Measurements from ENCODE around the gene TLX1.

DNA sequence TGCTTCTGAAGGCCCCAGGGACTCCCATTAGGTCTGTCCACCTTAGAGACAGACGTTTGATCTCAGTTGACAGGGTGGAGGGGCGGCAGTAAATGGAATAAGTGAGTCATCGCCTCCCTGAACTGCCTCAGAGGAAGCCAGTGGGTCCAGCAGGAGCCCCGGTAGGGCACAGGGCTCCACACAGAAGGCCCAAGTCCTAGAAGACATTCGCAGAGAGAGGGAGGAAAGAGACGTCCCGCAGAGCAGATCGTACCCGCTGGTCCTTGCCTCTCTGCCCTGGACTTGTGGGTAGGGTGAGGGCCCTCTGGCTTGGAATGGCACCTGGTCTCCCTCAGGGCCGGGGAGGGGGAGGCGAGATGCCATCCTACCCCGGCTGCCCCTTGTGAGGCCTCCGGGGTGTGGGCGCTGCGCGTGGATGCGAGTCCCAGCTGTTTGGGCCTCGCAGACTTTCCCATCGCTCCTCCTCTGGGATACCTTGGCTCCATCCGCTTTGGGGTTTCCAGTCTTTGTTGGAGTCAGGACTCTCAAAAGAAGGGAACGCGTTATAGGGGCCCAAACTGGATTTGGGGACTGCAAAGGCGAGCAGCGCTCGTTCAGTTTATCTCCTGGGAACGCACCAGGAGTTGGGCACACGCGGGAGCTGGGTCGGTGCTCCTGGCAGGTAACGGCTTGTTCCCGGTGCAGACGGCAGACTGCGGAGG is 5.1 kb downstream of the TLX1 start:
- TF ChIP-seq, protein P1, sequence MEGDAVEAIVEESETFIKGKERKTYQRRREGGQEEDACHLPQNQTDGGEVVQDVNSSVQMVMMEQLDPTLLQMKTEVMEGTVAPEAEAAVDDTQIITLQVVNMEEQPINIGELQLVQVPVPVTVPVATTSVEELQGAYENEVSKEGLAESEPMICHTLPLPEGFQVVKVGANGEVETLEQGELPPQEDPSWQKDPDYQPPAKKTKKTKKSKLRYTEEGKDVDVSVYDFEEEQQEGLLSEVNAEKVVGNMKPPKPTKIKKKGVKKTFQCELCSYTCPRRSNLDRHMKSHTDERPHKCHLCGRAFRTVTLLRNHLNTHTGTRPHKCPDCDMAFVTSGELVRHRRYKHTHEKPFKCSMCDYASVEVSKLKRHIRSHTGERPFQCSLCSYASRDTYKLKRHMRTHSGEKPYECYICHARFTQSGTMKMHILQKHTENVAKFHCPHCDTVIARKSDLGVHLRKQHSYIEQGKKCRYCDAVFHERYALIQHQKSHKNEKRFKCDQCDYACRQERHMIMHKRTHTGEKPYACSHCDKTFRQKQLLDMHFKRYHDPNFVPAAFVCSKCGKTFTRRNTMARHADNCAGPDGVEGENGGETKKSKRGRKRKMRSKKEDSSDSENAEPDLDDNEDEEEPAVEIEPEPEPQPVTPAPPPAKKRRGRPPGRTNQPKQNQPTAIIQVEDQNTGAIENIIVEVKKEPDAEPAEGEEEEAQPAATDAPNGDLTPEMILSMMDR (IDR thresholded peaks at IDR 0.05), result no peak
- no peak for TF ChIP-seq EP300 (IDR thresholded peaks at IDR 0.05)
